Right atrium auricular region (tissue), 2 donors: ENCODE data around the gene ALDH4A1. TPM values are rescaled to one million over a fixed set of nuclear protein-coding genes. Genes with fewer than 3 reads are reported as not detected.

Experiments used
- DNase-seq: peaks from one replicate; pipeline ENCODE4 v3.0.0-alpha.2; 2019; ENCODE audit warnings: low spot score
- H3K27ac ChIP-seq, 2 donors: fragments of 200-600 bp; sonication (generic); 1 replicate in 1 of 2; 2 replicates in 1 of 2; pipeline ENCODE4 v1.5.1; 2016 to 2019
- H3K27me3 ChIP-seq, 2 donors: fragments of 200-600 bp; sonication (generic); one replicate each; pipeline versions ENCODE4 v1.5.1 to v1.6.0; 2017 to 2019
- H3K36me3 ChIP-seq: fragments of 200-600 bp; sonication (generic); one replicate; pipeline ENCODE4 v1.5.1; 2016
- H3K4me1 ChIP-seq, 2 donors: fragments of 200-600 bp; sonication (generic); one replicate each; pipeline versions ENCODE4 v1.5.1 to v1.6.0; 2017 to 2019
- H3K4me3 ChIP-seq, 2 donors: fragments of 200-600 bp; sonication (generic); 1 replicate in 1 of 2; 2 replicates in 1 of 2; pipeline ENCODE4 v1.5.1; 2017 to 2019; ENCODE audit warnings: mild to moderate bottlenecking in 1 of 2, moderate library complexity in 1 of 2
- H3K9me3 ChIP-seq, 2 donors: fragments of 200-600 bp; sonication (generic); one replicate each; pipeline ENCODE4 v1.5.1; 2019
- CTCF ChIP-seq, 2 donors: fragments of 200-600 bp; sonication (generic); IDR thresholded peaks; one replicate each; pipeline ENCODE4 v1.5.1; 2019; ENCODE audit warnings: antibody characterized with exemption in 2 of 2
- total RNA-seq, 2 donors: library from RNA; depleted of rRNA; stranded (reverse); fragments of >200 nt; gene quantifications; one replicate each; pipeline ENCODE4 v1.1.0, GENCODE V29; 2016

Gene ALDH4A1
- total RNA-seq, 2 donors from 2014 or later: 22.6 to 27.3 TPM

- Histone ChIP-seq H3K4me1 (peaks cover 0 to 81% of the 10 kb centered on the region in 2 donors), H3K36me3 (no peaks in the 10 kb centered on the region), H3K27me3 (no peaks in the 10 kb centered on the region), H3K27ac (peak overlapping the region; percentile 87 to 88), H3K4me3 (peak overlapping the region; percentile 20 to 42), H3K9me3 (no peaks in the 10 kb centered on the region)
- DNase-seq: peak; percentile 80
- TF ChIP-seq CTCF (IDR thresholded peaks at IDR 0.05): no peak
Measured at GRCh38 chr1:18948913-18949685, 46.7 kb upstream of the ALDH4A1 start.

- Histone ChIP-seq H3K36me3 (no peaks in the 10 kb centered on the region), H3K4me3 (no peak overlapping the region), H3K27me3 (no peaks in the 10 kb centered on the region), H3K4me1 (peaks cover 0 to 78% of the 10 kb centered on the region in 2 donors), H3K27ac (peak overlapping the region; percentile 87 to 88), H3K9me3 (no peaks in the 10 kb centered on the region)
- TF ChIP-seq CTCF (IDR thresholded peaks at IDR 0.05): no peak
- no peak for DNase-seq
Measured at GRCh38 chr1:18948048-18948912, 45.9 kb upstream of the ALDH4A1 start.

- DNase-seq: no peak
- Histone ChIP-seq H3K4me1 (peaks cover 0 to 79% of the 10 kb centered on the region in 2 donors), H3K27ac (no peak overlapping the region), H3K27me3 (no peaks in the 10 kb centered on the region), H3K36me3 (no peaks in the 10 kb centered on the region), H3K4me3 (no peak overlapping the region), H3K9me3 (no peaks in the 10 kb centered on the region)
- TF ChIP-seq CTCF (IDR thresholded peaks at IDR 0.05): no peak
Measured at GRCh38 chr1:18947570-18947969, 45.2 kb upstream of the ALDH4A1 start.

GRCh38 chr1:18946550-18947381 lies 44.4 kb upstream of the ALDH4A1 start:
- no peak overlapping the region for H3K27ac ChIP-seq
- H3K4me1 ChIP-seq: peaks cover 0 to 79% of the 10 kb centered on the region in 2 donors
- H3K9me3 ChIP-seq: no peaks in the 10 kb centered on the region
- DNase-seq: no peak
- H3K27me3 ChIP-seq: no peaks in the 10 kb centered on the region
- H3K4me3 ChIP-seq: no peak overlapping the region
- H3K36me3 ChIP-seq: no peaks in the 10 kb centered on the region
- no peak for TF ChIP-seq CTCF (IDR thresholded peaks at IDR 0.05)

GRCh38 chr1:18945401-18945849 lies 43.1 kb upstream of the ALDH4A1 start:
- H3K27ac ChIP-seq: peak overlapping the region in 1 of 2 donors; percentile 48
- TF ChIP-seq CTCF (IDR thresholded peaks at IDR 0.05): no peak
- H3K4me1 ChIP-seq: peaks cover 0 to 79% of the 10 kb centered on the region in 2 donors
- DNase-seq: no peak
- H3K27me3 ChIP-seq: no peaks in the 10 kb centered on the region
- H3K9me3 ChIP-seq: no peaks in the 10 kb centered on the region
- H3K36me3 ChIP-seq: no peaks in the 10 kb centered on the region
- no peak overlapping the region for H3K4me3 ChIP-seq
